ENCODE data around the gene TP63.
A peak's percentile ranks its signal among the peaks of the same experiment; 100 is the strongest.

TP63 gene

GRCh38 chr3:189685860-189686259 is 54.7 kb downstream of the TP63 start:
- no peak for DNase-seq

DNA sequence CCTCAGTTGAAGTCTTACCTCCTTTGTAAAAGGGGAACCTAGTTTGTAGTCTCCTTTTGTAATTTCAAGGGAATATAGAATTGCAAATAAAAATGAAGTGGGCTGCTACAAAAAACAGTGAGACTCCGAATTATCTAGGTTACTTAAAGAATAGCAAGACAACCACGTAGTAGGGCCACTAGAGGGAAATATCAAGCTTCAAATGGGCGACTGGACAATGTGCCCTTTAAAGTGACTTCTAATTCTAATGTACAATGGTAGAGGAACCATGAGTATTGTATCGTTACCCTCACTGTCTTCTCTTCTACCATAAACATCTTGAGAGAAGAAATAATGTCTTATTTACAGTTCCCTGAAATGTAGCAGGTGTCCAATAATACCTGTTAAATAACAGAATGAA is 56.3 kb downstream of the TP63 start:
- peak; percentile 49 for DNase-seq

GRCh38 chr3:189688262-189688661 is 57.1 kb downstream of the TP63 start:
- DNase-seq = peak; percentile 48

GRCh38 chr3:189689625-189690024 is 58.4 kb downstream of the TP63 start:
- DNase-seq = no peak

DNA sequence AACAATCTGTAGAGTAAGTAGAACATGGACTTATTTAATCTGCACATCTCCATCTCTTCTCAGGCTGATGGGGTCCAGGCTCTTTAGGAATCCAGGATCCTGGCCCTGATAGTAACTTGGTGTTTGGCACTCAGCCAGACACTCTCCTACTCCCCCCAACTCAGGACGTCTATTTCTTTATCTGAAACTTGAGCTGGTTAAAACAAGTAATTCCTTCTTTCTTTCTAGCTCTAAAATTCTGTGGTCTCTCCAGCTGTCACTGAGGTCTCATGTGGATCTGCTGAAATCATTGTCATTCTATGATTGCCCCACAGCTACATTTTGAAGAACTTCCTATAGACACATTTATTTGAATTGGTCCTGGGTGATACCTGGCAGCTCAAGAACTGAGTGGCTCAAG is 59.0 kb downstream of the TP63 start:
- no peak for DNase-seq

- no peak for DNase-seq
Measured at GRCh38 chr3:189690672-189691071, 59.5 kb downstream of the TP63 start.

DNA sequence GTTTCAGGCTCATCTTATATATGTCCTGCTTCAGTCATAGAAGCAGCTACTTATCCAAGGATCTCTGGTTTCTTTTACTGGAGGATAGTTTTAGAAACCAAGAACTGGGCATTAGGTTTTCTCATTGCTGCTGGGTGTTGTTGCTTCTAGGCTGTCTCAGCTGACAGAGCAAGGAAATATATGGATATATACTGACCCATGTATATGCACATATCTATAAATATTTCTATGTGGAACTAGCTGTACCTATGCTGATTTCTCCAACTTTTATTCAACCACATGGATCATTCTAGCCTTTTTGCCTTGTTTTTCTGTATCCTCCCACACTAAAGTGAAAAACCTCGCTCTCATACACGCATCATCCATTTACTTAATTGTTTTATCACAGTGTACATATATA is 64.2 kb downstream of the TP63 start:
- no peak for DNase-seq

GRCh38 chr3:189698811-189699210 is 67.6 kb downstream of the TP63 start:
- no peak for DNase-seq

DNA sequence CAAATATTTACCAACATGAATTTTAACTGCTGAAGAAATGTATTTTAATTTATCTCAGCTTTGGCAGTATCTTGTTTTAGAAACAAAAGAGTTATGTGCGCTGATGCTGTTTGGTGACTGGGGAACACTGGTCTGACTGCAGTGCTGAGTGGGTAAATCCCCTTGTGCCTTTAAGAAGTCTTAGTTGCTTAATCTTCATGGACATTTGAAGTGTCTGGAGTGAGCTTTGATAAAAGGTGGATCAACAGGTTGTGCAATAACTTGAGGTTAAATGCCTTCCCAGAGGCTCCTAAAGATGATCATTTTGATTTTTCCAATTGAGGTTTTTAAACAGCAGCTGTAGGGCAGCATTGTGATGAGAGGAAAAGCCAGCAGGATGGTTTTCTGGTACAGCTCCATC is 68.7 kb downstream of the TP63 start:
- DNase-seq = peak; percentile 57

GRCh38 chr3:189702066-189702646 is 71.0 kb downstream of the TP63 start:
- DNase-seq = no peak

DNA sequence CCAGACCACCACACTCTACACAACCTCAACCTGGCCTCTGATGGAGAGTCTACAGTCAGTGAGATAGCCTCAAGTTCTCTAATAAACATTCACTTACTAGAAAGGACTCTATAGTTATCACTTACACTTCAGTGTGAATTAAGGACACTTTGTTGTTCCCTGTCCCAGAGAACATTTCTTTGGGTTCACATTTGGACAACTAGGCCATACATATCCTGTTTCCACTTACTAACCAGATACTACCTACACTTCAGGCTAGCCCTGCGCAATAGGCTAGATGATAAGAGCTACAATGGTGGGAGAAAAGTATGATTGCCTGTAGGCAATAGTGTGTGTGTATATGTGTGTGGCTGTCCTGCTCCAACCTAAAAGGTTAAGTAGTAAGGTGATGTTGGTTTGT is 72.7 kb downstream of the TP63 start:
- DNase-seq = no peak

DNA sequence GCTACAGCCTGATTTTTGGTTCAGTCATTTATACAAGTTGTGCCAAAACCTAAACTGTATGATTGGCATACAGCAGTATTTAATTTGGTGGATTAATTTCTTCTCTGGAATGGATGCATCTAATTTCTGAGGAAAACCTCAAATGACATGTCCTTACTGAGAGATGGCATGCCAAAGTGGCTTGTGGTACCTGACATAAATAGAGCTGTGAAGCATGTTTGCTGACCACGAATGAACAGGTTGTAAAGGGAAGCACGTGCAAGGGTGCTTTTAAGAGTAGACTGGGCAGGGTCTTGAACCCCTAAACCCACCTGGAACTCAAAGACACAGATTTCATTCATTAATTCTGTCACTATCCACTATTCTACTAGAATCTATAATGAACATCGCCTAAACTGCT is 77.2 kb downstream of the TP63 start:
- DNase-seq = no peak

- DNase-seq = no peak
Measured at GRCh38 chr3:189710620-189711402, 79.6 kb downstream of the TP63 start.

GRCh38 chr3:189712906-189713483 is 81.8 kb downstream of the TP63 start:
- DNase-seq = no peak

GRCh38 chr3:189714991-189715961 is 84.1 kb downstream of the TP63 start:
- DNase-seq = no peak

DNA sequence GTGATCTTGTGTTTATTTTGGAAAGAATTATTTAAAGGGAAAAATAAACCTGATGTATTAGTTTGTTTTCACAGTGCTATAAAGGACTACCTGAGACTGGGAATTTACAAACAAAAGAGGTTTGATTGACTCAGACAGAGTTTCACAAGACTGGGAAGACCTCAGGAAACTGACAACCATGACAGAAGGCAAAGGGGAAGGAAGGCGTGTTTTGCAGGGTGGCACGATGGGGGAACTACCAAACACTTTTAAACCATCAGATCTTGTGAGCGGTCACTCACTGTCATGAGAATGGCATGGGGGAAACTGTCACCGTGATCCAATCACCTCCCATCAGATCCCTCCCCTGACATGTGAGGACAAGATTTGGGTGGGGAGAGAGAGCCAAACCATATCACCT is 87.0 kb downstream of the TP63 start:
- peak; percentile 37 for DNase-seq

DNA sequence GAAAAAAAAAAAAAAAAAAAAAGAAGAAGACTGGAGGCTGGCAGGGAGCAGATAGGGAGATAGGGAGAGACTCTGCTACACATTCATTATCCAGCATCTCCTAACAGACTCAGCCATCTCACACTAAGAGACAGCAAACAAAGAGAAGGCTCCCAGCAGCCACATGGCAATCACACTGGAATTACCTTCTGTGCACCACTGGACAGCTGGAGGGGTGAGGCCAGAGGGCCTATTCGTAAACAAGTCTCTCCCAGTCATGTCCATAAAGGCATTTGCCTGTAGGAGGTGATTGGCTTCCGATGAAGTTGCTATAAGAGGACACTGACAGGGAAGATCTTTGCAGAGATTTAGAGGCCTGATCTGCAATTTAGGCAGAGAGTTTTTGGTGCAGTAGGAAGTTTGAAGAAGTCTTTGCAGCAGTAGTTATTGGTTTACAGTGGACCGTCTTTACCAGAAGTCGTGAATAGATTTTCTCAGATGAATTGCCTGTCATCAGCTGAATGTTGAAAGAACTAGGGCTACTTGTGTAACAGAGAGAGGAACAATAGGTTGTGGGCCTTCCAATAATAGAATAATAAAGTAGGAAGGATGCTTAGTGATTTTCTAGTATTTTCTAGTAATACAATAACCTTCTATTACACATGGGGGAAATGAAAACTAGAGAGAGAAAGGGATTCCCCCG is 89.7 kb downstream of the TP63 start:
- DNase-seq = peak; percentile 97

DNA sequence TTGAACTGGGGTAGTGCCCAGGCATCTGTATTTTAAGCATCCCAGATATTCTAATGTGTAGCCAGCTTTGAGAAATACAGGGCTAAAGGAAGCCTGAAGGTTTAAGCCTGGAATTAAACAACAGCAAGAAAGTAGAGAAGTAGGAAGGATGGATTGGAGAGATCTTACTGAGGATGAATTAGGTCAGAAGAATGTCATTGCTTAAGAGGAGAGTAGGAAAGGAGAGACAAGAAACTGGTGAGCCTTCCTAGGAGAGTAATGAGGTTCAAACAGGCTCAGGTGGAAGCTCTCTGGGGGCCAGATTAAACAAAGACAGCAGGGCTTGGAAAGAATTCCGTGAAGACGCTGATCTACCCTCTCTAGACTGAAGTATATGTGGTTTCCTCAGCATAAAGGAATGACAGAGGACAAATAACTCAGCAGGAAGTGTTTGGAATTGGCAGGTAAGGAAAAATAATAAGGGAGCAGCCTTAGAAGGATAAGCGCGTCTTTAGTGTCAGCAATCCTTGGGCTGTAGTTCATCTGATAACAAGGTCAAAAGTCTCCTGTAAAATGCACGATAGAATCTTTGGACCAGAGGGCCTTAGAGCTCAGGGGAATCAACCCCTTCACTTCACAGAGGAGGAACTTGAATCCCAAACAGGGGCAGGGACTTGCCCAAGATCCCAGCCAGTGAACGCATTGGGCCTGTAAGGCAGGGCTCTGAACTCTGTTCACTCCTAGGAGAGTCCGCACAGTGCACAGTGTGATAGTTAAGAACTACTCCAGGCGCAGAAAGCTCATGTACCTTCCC is 90.9 kb downstream of the TP63 start:
- DNase-seq = peak; percentile 69

DNA sequence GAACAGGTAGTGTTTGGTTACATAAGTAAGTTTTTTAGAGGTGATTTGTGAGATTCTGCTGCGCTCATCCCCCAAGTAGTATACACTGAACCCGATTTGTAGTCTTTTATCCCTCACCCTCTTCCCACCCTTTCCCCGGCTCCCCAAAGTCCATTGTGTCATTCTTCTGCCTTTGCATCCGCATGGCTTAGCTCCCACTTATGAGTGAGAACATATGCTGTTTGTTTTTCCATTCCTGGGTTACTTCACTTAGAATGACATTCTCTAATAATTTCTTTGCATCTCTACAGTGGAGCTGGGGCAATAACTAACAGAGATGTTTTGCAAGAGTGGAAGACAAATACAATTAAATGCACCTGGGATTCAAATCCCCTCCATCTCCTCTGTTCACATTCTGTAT is 93.2 kb downstream of the TP63 start:
- peak; percentile 29 for DNase-seq

- no peak for DNase-seq
Measured at GRCh38 chr3:189726277-189726676, 95.1 kb downstream of the TP63 start.

GRCh38 chr3:189727158-189727557 is 96.0 kb downstream of the TP63 start:
- no peak for DNase-seq

- no peak for DNase-seq
Measured at GRCh38 chr3:189727898-189728297, 96.7 kb downstream of the TP63 start.

Measured in NCI-H82 (cell line).